CD4-positive, alpha-beta T cell treated with Interleukin-6 at 100 ng/mL for 8 hours (primary cell): ENCODE measurements around the gene GRM5.

Source experiments
- DNase-seq: peaks from one replicate; pipeline ENCODE4 v3.0.0-alpha.2; 2020; ENCODE audit warnings: mixed read lengths, low spot score

Gene GRM5

GRCh38 chr11:88618327-88619070, 447.3 kb downstream of the GRM5 start:
- no peak for DNase-seq

- no peak for DNase-seq
These were observed 448.6 kb downstream of the GRM5 start for GRCh38 chr11:88617226-88617625.

- DNase-seq: no peak
These were observed 461.5 kb downstream of the GRM5 start for GRCh38 chr11:88604260-88604659.

GRCh38 chr11:88603091-88603867, 462.5 kb downstream of the GRM5 start:
- DNase-seq: no peak

GRCh38 chr11:88597387-88597786, 468.4 kb downstream of the GRM5 start:
- no peak for DNase-seq

GRCh38 chr11:88596786-88597185, 469.0 kb downstream of the GRM5 start:
- no peak for DNase-seq

- no peak for DNase-seq
These were observed 471.4 kb downstream of the GRM5 start for GRCh38 chr11:88594274-88594950.

- no peak for DNase-seq
These were observed 475.4 kb downstream of the GRM5 start for GRCh38 chr11:88590361-88590760.

GRCh38 chr11:88583251-88583650, 482.5 kb downstream of the GRM5 start:
- DNase-seq: no peak

- DNase-seq: no peak
These were observed 486.3 kb downstream of the GRM5 start for GRCh38 chr11:88579466-88579865.

- DNase-seq: no peak
These were observed 489.0 kb downstream of the GRM5 start for GRCh38 chr11:88576741-88577140.

GRCh38 chr11:88575916-88576315, 489.9 kb downstream of the GRM5 start:
- DNase-seq: no peak

GRCh38 chr11:88569342-88569741, 496.4 kb downstream of the GRM5 start:
- DNase-seq: no peak

- no peak for DNase-seq
These were observed 510.0 kb downstream of the GRM5 start for GRCh38 chr11:88555829-88556202.

GRCh38 chr11:88555018-88555828, 510.6 kb downstream of the GRM5 start:
- no peak for DNase-seq

GRCh38 chr11:88553204-88553603, 512.6 kb downstream of the GRM5 start:
- DNase-seq: no peak

- DNase-seq: peak; percentile 10
These were observed 513.3 kb downstream of the GRM5 start for GRCh38 chr11:88552379-88553062.

GRCh38 chr11:88544656-88545280, 521.0 kb downstream of the GRM5 start:
- no peak for DNase-seq

- peak; percentile 74 for DNase-seq
These were observed 521.7 kb downstream of the GRM5 start for GRCh38 chr11:88543902-88544655.

- no peak for DNase-seq
These were observed 524.8 kb downstream of the GRM5 start for GRCh38 chr11:88541006-88541405.
